Endothelial cell (in vitro differentiated cells): ENCODE data around the gene PPP1R13L. TPM values are rescaled to one million over a fixed set of nuclear protein-coding genes. Genes with fewer than 3 reads are reported as not detected.
A peak's percentile ranks its signal among the peaks of the same experiment; 100 is the strongest.

Source experiments
- DNase-seq: peaks from one replicate; pipeline ENCODE4 v3.0.0; 2021; ENCODE audit warnings: low spot score
- H3K27ac Mint-ChIP-seq: one replicate; pipeline ENCODE4 v1.8.0; 2021; ENCODE audit warnings: mixed read lengths, inconsistent platforms; ENCODE audit not compliant: unreplicated experiment
- H3K27me3 Mint-ChIP-seq: one replicate; pipeline ENCODE4 v1.8.0; 2021; ENCODE audit warnings: mild to moderate bottlenecking, moderate library complexity, mixed read lengths, inconsistent platforms; ENCODE audit not compliant: unreplicated experiment
- H3K36me3 Mint-ChIP-seq: one replicate; pipeline ENCODE4 v1.8.0; 2021; ENCODE audit warnings: mild to moderate bottlenecking, low read depth, mixed read lengths, inconsistent platforms; ENCODE audit not compliant: unreplicated experiment
- H3K4me1 Mint-ChIP-seq: one replicate; pipeline ENCODE4 v1.8.0; 2021; ENCODE audit warnings: mild to moderate bottlenecking, mixed read lengths, inconsistent platforms; ENCODE audit not compliant: unreplicated experiment
- H3K4me3 Mint-ChIP-seq: one replicate; pipeline ENCODE4 v1.8.0; 2021; ENCODE audit warnings: mild to moderate bottlenecking, mixed read lengths, inconsistent platforms; ENCODE audit not compliant: unreplicated experiment
- H3K9me3 Mint-ChIP-seq: one replicate; pipeline ENCODE4 v1.8.0; 2021; ENCODE audit warnings: mixed read lengths, inconsistent platforms; ENCODE audit not compliant: unreplicated experiment
- CTCF ChIP-seq: fragments of 200-600 bp; sonication (generic); IDR thresholded peaks from one replicate; pipeline ENCODE4 v1.5.0; 2021; ENCODE audit warnings: antibody characterized with exemption; ENCODE audit not compliant: unreplicated experiment
- total RNA-seq: library from RNA; stranded (reverse); fragmentation: NEBNext Ultra II Directional; extraction: Animal tissue kit (Norgen Biotek cat#: 25700); gene quantifications from one replicate; pipeline ENCODE4 v1.2.1, GENCODE V29; 2021; ENCODE audit not compliant: unreplicated experiment

The PPP1R13L gene
- total RNA-seq, 1 donor from 2014 or later = 13.2 TPM

GRCh38 chr19:45448887-45449299, 44.0 kb upstream of the PPP1R13L start:
- H3K27me3 Mint-ChIP-seq = peaks cover 49% of the 10 kb centered on the region
- peaks cover 11% of the 10 kb centered on the region for H3K36me3 Mint-ChIP-seq
- no peaks in the 10 kb centered on the region for H3K9me3 Mint-ChIP-seq
- peak overlapping the region; percentile 91 for H3K27ac Mint-ChIP-seq
- no peak for DNase-seq
- TF ChIP-seq CTCF = no peak
- H3K4me1 Mint-ChIP-seq = peaks cover 41% of the 10 kb centered on the region
- H3K4me3 Mint-ChIP-seq = peak overlapping the region; percentile 69

GRCh38 chr19:45448425-45448756, 43.5 kb upstream of the PPP1R13L start:
- Mint-ChIP-seq H3K4me3 (peak overlapping the region; percentile 3), H3K36me3 (peaks cover 11% of the 10 kb centered on the region), H3K4me1 (peaks cover 44% of the 10 kb centered on the region), H3K9me3 (no peaks in the 10 kb centered on the region), H3K27ac (no peak overlapping the region), H3K27me3 (peaks cover 51% of the 10 kb centered on the region)
- no peak for DNase-seq
- peak; percentile 25 for TF ChIP-seq CTCF

GRCh38 chr19:45446944-45447343, 42.1 kb upstream of the PPP1R13L start:
- Mint-ChIP-seq H3K27me3 (peaks cover 49% of the 10 kb centered on the region), H3K9me3 (no peaks in the 10 kb centered on the region), H3K27ac (no peak overlapping the region), H3K4me1 (peaks cover 53% of the 10 kb centered on the region), H3K4me3 (no peak overlapping the region), H3K36me3 (peaks cover 13% of the 10 kb centered on the region)
- no peak for TF ChIP-seq CTCF
- DNase-seq = no peak

GRCh38 chr19:45446295-45446694, 41.4 kb upstream of the PPP1R13L start:
- no peak overlapping the region for H3K4me3 Mint-ChIP-seq
- peak; percentile 23 for TF ChIP-seq CTCF
- no peaks in the 10 kb centered on the region for H3K9me3 Mint-ChIP-seq
- peaks cover 48% of the 10 kb centered on the region for H3K4me1 Mint-ChIP-seq
- peaks cover 9% of the 10 kb centered on the region for H3K36me3 Mint-ChIP-seq
- no peak for DNase-seq
- peak overlapping the region; percentile 74 for H3K27ac Mint-ChIP-seq
- peaks cover 43% of the 10 kb centered on the region for H3K27me3 Mint-ChIP-seq

GRCh38 chr19:45445139-45445538, 40.3 kb upstream of the PPP1R13L start:
- Mint-ChIP-seq H3K27me3 (peaks cover 38% of the 10 kb centered on the region), H3K27ac (peak overlapping the region; percentile 97), H3K4me1 (peaks cover 53% of the 10 kb centered on the region), H3K4me3 (peak overlapping the region; percentile 56), H3K9me3 (no peaks in the 10 kb centered on the region), H3K36me3 (peaks cover 9% of the 10 kb centered on the region)
- TF ChIP-seq CTCF = no peak
- no peak for DNase-seq
